Frontal cortex (tissue), 4 donors: Measurements from ENCODE around the gene ANO4. TPM values are rescaled to one million over a fixed set of nuclear protein-coding genes. Genes with fewer than 3 reads are reported as not detected.
A peak's percentile ranks its signal among the peaks of the same experiment; 100 is the strongest.
"Not testable (repeated sequence)": the region's sequence is repeated elsewhere in the genome, so short reads cannot be mapped to it uniquely, and the experiment has no call there.

ENCODE experiments used
- DNase-seq, 2 donors: peaks; one replicate each; pipeline ENCODE4 v3.0.0; 2012; ENCODE audit warnings: low spot score in 2 of 2
- FAIRE-seq: peaks from 2 replicates; lab custom pipeline; 2012; peaks lifted over from hg19 to GRCh38; lab: Jason Lieb, UNC
- total RNA-seq: library from RNA; depleted of rRNA; stranded (reverse); fragments of >200 nt; gene quantifications from one replicate; pipeline ENCODE4 v1.2.3, GENCODE V29; 2014
- donor health status: control.
- donor health status: control.
- donor health status: control.

ANO4 gene
- total RNA-seq, 1 donor from 2014 or later, result 88.9 TPM

DNA sequence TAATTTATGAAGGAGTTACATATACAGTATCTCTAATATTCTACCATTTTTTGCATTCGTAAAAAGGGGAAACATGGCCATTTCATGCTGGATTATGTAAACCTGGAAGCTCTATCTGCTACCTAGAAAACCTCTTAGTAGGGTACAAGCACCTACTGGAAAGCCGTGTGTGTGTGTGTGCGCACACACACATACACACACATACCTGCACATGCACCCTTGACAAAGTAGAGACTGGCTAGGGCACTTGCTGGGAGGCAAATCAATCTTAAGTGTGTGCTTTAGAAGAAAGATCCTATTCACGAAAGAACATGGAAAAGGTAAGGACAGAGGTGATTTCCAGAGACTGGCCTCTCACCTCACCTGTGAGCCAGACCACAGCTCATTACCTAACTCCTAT, 224.6 kb downstream of the ANO4 start:
- no peak for FAIRE-seq
- no peak for DNase-seq

DNA sequence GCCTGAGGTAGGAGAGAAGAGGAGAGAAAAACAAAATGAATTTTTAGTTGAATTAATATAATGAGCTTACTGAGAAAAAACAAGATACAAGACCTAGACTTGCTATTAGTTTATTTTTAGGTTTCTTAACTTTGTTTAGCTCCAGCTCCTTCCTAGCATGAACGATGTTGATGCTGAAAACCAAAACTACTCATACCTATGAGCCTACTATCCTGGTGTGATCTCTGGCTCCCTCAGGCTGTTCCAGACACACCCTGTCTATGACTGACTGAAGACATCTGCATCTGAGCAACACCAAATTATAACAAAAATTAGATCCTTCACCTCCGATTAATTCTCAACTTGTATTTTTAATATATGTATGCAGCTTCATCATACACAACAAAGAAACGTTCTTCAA, 225.1 kb downstream of the ANO4 start:
- FAIRE-seq, result no peak
- DNase-seq, result no peak

DNA sequence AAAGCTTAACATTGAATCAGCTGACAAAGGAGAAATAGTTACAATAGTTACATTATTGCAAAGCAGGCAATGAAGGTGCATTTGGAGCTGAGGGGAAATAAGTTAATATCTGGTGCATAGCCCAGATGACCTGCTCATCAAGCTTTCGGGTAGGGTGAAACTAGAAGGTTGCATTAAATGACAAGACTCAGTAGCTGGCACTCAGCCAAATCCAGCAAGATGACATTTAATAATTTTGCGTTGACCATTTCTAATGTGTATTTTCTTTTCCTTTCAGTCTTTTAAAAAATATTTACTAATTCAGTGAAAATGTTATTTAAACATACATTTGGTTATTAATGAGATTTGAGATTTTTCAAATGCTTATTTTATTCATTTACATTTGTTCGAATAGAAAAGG, 226.9 kb downstream of the ANO4 start:
- peak; percentile 23 for FAIRE-seq
- no peak for DNase-seq

DNA sequence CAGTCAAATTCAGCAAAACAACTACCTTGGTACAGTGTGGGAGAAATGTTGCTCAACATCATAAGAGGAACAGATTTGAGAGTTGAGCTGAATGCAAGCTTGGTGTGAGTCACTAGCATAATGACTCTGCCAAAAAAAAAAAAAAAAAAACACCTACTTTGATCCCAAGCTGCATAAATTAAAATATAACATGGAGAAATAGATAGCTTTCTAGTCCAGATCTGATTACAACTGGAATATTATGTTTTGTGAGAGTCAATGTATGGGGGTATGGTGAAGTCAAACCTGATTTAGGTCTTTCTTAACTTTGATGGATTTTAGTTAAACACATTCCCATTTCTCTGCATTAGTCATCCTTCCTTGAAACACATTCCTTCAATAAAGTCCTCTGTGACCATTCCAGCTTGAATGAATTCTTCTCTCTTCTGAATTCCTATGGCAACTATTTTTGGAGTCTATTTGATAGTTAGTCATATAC, 227.4 kb downstream of the ANO4 start:
- FAIRE-seq (no peak), DNase-seq (no peak)

DNA sequence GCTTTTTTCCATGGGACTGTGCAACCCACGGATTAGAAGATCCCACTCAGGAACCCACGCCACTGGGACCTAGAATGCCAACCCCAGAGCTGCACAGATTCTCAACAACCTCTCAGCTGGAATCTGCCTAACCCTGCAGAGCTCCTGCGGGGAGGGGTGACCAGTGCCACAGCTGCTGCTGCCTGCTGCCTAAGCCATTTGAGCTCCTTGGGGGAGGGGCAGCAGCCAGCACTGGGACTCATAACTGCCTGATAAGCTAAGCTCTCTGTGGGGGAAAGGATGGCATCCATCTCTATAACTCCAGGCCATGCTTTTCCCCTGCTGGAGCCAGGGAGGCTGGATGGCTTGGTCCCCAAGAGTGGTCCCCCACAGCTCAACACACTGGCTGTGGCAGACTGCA, 232.6 kb downstream of the ANO4 start:
- FAIRE-seq, result no peak
- DNase-seq, result no peak

DNA sequence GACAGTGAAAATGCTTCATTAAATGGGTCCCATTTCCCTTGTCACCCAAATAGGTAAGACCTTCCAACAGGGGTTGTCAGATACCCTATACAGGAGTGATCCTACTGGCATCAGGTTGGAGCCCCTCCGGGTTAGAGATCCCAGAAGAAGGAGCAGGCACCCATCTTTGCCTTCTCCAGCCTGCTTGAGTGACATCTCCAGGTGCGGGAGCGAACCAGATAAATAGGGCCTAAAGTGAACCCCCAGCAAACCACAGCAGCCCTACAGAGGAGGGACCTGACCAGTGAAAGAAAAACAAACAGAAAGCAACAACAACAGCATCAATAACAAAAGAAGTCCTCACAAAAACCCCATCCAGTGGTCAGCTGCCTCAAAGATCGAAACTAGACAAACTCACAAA, 233.2 kb downstream of the ANO4 start:
- DNase-seq, result no peak
- no peak for FAIRE-seq

DNA sequence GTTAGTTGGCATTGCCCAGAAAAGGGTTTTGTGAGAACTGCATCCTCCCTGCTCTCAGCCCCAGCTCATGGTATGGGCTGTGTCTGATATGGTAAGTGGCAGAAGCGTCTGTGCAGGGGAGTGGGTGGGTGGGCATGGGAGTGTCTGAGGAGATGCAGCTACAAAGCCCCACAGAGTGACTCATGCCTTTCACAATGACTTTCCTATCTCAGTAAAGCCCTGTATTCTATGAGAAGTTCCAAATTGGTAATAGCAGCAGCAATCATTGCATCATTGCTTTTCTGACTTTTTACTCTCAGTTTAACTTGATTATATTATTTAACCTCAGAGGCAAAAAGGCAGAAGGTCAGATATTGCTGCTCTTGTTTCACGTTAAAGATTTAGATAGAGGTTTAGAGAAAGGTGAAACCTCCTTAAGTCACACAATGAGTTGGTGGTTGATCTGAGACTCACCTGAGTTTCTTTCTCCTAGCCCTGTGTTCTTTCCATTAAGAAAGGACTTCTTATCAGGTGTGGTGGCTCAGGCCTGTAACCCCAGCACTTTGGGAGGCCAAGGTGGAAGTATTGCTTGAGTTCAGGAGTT, 243.8 kb downstream of the ANO4 start:
- no peak for DNase-seq
- FAIRE-seq, result no peak

DNA sequence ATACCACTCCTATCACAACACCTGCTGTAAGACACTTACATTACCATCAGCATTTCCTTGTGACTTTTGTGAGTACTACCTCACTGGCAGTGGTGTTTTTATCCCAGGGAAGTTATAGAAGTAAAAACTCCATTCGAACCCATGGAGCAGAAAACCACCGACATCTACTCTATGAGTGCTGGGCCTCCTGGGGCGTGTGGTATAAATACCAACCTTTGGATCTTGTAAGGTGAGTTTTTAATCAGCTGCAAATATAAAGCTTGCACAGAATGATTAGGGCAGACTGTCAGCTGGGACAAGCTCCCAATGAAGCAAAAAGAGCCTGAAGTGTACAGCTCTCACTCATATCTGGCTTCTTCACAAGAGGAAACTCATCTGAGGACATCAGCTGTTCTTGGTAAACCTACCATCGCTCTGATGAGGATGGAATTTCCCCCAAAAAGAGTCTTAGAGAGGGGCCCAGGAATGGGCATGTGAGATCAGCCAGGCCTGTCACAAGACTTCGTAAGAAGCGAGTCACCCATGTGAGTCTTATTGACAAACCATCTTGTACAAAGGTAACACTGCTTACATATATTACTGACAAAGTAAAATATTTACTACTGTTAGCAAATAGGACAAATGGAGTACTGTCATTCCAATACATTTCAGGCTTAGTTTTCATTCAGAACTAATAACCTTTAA, 245.4 kb downstream of the ANO4 start:
- FAIRE-seq (no peak), DNase-seq (no peak)

DNA sequence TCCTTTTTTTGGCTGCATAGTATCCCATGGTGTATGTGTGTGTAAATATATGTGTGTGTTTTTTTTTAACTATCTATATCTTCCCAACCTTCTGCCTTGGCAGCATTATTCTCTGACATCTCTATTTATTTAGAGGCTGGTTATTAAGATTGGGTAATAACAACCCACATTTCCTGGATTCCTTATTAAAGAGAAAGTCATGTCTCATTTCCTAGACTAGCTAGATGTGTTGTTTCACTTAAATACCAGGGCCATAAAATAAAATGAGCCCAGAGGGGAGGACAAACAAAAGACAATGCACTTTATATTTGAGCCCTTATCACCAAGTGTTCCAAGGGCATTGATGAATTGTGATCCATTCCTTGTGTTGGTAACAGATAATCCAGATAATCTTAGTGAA, 246.4 kb downstream of the ANO4 start:
- DNase-seq, result no peak
- no peak for FAIRE-seq

DNA sequence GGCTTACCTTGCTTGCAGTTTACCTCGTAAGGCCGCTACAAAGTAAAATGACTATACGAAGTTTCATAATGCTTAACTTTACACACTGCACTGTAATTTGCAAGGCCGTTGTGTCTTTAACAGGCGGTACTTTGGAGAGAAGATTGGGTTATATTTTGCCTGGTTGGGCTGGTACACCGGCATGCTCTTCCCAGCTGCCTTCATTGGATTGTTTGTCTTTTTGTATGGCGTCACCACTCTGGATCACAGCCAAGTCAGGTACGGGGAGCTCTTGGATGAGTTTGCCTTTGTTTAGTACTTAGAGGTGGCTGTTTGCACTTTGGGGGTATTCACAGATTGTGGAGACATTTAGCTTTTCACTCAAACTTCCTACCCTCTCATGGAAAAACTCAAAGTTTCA, 247.6 kb downstream of the ANO4 start:
- no peak for FAIRE-seq
- DNase-seq, result no peak

DNA sequence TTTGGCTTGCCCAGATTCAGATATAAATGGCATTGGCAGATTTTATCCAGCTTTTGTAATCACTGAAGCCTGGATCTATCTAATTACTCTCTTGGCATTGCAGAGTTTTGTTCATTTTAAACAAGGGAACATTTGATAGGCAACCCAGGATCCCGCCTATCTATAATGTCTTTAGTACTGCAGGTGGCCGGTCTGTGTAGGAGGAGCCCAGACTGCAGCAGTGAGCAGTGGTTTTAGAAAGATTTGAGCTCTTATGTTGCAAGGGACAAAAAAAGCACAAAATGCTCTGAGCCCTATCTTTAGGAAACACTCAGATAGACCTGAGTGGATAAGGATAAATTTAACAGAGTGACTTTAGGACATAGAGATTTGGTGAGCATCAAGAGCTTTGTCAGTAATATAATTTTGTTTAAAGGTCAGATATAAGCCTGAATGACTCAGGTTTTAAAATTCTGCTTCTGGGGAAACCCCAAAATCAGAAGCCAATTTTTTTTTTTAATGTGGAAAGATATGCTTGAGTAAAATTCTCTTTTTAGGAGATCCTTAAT, 250.0 kb downstream of the ANO4 start:
- DNase-seq (no peak), FAIRE-seq (no peak)

DNA sequence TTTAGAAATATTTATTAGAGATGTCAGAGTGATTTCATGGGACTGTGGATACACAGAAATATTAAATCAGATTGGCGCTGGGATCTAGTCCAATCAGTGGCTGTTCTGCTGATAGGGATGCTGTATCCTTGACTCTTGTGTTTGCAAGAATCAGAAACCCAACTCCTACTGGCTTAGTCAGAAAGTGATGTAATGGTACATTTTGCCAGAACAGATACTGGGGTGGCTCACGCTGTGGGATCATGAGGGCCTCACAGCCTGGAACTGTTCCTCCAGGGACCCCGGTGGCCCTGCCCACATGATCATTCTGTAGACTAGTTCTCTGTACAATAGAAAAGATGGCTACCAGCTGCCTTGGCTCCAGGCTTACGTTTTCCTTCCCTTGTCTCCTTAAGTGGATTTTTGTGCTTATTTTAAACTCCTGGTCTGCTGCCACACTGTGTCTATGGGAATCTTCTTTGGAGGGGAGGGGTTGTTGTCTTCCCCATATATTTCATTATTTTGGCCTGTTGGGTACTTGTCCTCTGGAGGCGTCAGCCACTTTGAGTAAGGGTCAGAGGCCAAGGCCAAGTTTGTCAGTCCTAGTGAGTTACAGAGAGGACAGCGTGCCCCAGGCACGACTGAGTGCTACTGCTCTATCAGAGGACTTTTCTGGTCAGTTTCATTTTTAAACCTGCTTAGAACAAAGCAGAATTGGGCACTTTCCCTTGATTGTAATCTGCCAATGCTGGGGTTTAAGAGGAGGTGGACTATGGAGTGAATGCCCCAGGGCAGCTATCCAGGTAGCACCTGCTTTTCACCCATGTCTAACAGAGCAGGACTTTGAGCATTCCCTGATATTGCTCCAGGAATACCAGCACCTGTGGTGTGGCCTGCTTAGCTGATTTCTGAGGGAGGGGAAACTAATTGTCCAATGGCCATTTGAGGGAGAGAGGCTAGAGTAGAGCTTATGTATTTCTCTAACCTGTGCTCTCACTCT, 251.2 kb downstream of the ANO4 start:
- FAIRE-seq (no peak), DNase-seq (no peak)

DNA sequence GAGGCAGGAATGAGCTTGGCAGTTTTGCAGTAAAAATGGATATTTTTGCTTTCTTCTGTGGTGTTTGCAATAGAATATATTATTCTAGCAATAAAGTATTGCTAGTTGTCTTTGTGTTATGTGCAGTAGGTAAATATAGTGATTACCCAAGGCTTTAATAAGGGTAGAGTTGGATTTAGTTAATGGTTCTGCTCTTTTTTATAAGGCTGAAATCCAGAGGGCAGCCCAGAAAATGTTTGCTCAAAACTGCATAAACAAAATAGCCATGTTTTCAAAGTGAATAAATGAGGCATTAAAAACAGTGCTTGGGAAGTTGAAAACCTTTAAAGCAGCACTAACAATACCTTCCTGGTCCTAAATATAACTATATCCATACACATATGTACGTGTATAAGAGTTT, 253.1 kb downstream of the ANO4 start:
- FAIRE-seq (no peak), DNase-seq (no peak)

DNA sequence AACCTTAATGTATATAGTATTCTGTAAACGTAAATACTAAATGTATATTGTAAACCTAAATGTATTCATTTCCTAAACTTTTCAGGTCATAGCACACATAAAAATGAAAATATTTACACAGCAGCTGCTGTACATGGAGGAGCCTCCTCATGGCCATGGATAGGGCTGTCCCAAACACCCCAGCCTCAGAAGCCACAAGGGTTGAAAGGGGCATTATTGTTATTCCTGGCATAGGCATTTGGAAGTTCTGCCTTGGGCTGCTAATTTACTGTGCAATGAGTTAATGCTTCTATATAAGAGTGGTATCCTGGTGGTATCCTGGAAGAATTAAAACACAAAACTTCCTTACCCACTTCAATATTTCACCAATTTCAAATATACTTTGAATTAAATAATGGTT, 256.1 kb downstream of the ANO4 start:
- DNase-seq, result no peak
- FAIRE-seq, result no peak

DNA sequence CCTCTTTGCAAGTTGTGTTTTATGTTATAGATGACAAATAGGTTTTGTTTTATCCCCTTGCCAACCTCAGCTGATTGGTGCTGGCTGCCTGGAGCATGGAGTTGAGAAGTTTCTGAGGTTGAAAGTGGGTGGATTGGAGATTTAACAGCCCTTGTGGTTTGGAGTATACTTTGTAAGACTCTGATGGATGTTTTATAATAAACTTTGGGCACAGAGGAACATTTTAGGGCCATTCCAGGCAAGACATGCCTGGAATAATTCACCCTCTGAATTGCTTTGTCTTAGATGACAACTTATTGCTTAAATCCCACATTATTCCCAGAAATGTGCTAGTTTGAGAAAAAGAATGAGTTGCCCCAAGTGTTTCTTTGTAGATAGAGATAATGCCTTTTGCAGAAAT, 256.6 kb downstream of the ANO4 start:
- FAIRE-seq (no peak), DNase-seq (no peak)

DNA sequence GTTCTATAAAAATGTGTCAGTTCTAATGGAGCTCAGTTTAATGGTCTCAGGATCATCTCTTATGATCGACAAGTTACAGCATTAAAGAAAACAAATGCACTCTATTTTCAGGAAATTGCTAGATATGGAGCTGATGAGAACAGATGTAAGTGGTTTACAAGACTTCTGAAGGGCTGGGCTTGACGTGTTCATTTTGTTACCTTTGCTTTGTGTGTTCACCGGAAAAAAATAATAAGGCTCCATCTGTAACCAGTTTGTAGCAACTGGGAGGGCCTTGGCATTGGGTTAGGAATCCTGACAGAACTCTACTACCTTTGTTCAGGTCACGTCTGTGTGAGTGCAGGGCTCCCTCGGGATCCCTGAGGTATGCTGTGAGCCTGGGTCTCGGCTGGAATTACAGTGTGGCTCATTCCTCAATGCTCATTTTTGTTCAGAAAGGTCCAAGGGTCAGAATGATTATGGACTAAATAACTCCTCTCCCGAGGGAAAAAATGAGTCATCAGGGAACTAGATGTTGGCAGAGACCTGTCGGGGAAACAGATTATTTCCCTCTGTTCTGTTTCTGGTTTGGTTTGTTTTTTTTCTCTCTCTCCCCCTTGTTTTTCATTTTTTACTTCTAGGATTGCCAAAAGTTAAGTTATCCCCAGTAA, 257.4 kb downstream of the ANO4 start:
- DNase-seq, result no peak
- no peak for FAIRE-seq

DNA sequence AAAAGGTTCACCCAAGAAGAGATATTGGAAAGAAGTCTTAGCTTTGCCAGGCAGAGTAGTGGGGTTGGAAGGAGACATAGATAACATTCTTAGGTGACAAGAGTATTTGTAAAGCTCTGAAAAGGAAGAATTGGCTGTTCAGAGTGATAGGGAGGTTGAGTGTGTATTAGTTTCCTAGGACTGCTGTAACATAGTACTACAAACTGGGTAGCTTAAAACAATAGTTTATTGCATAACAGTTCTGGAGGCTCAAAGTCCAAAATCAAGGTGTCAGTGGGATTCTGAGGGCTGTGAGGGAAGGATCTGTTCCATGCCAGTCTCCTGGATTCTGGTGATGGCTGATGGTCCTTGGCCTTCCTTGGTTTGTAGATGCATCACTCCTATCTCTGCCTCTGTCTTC, 258.6 kb downstream of the ANO4 start:
- DNase-seq (no peak), FAIRE-seq (no peak)

DNA sequence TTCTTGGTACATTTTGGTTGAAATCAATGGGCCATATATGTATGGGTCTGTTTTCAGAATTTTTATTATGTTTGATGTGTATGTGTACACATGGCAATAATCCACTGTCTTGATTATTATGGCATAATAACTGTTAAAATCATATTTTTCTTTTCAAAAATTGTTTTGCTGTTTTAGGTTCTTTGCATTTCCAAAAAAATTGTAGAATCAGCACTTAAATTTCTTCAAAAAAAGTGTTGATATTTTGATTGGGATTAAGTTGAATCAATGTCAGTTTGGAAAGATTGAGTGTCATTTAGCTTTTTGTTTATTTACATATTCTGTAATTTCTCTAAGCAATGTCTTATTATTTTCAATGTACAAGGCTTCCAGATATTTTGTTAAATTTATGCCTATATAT, 261.4 kb downstream of the ANO4 start:
- no peak for DNase-seq
- no peak for FAIRE-seq

DNA sequence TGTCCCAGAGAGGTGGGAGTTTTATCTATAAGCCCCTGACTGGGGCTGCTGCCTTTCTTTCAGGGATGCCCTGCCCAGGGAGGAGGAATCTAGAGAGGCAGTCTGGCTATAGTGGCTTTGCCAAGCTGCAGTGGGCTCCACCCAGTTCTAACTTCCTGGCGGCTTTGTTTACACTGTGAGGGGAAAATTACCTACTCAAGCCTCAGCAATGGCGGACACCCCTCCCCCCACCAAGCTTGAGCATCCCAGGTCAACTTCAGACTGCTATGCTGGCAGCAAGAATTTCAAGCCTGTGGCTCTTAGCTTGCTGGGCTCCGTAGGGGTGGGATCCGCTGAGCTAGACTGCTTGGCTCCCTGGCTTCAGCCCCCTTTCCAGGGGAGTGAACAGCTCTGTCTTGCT, 267.9 kb downstream of the ANO4 start:
- FAIRE-seq, DNase-seq: not testable (repeated sequence)

DNA sequence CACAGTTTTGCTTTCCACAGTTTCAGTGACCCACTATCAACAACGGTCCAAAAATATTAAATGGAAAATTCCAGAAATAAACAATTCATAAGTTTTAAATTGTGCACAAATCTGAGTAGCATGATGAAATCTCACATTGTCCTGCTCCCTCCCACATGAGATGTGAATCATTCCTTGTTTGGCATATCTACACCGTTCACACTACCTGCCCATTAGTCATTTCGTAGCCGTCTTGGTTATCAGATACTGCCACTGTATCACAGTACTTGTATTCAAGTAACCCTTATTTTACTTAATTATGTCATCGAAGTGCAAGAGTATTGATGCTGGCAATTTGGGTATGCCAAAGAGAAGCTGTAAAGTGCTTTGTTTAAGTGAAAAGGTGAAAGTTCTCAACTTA, 270.1 kb downstream of the ANO4 start:
- DNase-seq, result no peak
- no peak for FAIRE-seq
